MCF 10A (cell line): Measurements from ENCODE around the gene C1orf94. TPM values are rescaled to one million over a fixed set of nuclear protein-coding genes. Genes with fewer than 3 reads are reported as not detected.

Experiments used
- BruUV-seq: library from RNA; stranded (reverse); fragments of 400-500 nt; replicated peaks from 2 replicates; lab custom pipeline; 2021; lab: Mats Ljungman, UMichigan
- CTCF ChIA-PET: fragments of 300-600 bp; sonication (Branson Sonifier 250); formaldehyde crosslinking; extraction: SDS; loops from one replicate; lab custom pipeline; 2021; ENCODE audit warnings: antibody characterized with exemption, inconsistent platforms; lab: Yijun Ruan, JAX
- POLR2A ChIA-PET: fragments of 300-600, 350-650 bp; sonication (Branson Sonifier 250); formaldehyde crosslinking; extraction: SDS; loops from one replicate; lab custom pipeline; 2020; ENCODE audit warnings: antibody characterized with exemption, inconsistent platforms; lab: Yijun Ruan, JAX
- DNase-seq: peaks from one replicate; pipeline ENCODE4 v3.0.0-alpha.2; 2018; ENCODE audit not compliant: unreplicated experiment
- H3K27ac Mint-ChIP-seq: one replicate; pipeline ENCODE4 v1.8.0; 2022; ENCODE audit warnings: mild to moderate bottlenecking, low read depth, mixed read lengths; ENCODE audit not compliant: unreplicated experiment
- H3K27me3 Mint-ChIP-seq: one replicate; pipeline ENCODE4 v1.8.0; 2022; ENCODE audit warnings: mixed read lengths; ENCODE audit not compliant: insufficient read depth, unreplicated experiment
- H3K36me3 Mint-ChIP-seq: one replicate; pipeline ENCODE4 v1.8.0; 2022; ENCODE audit warnings: mild to moderate bottlenecking, moderate library complexity, mixed read lengths; ENCODE audit not compliant: insufficient read depth, unreplicated experiment
- H3K4me1 Mint-ChIP-seq: one replicate; pipeline ENCODE4 v1.8.0; 2022; ENCODE audit warnings: mixed read lengths; ENCODE audit not compliant: insufficient read depth, unreplicated experiment
- H3K4me3 Mint-ChIP-seq: one replicate; pipeline ENCODE4 v1.8.0; 2022; ENCODE audit warnings: mild to moderate bottlenecking, moderate library complexity, mixed read lengths; ENCODE audit not compliant: unreplicated experiment
- H3K9me3 Mint-ChIP-seq: one replicate; pipeline ENCODE4 v1.8.0; 2022; ENCODE audit warnings: mixed read lengths; ENCODE audit not compliant: unreplicated experiment
- CTCF ChIP-seq: fragments of 200-600 bp; IDR thresholded peaks from one replicate; pipeline ENCODE4 v1.8.0; 2022; ENCODE audit warnings: antibody characterized with exemption, mild to moderate bottlenecking; ENCODE audit not compliant: unreplicated experiment
- intact Hi-C: fragments of 100-400 bp; cut with micrococcal nuclease; formaldehyde crosslinking; loops from 2 replicates; pipeline ENCODE4 v1.14.1; 2022
- total RNA-seq: library from RNA; stranded (reverse); gene quantifications from 2 replicates; pipeline ENCODE4 v1.2.3, GENCODE V29; 2022

The C1orf94 gene
- total RNA-seq, 1 experiment from 2014 or later, result not detected

DNA sequence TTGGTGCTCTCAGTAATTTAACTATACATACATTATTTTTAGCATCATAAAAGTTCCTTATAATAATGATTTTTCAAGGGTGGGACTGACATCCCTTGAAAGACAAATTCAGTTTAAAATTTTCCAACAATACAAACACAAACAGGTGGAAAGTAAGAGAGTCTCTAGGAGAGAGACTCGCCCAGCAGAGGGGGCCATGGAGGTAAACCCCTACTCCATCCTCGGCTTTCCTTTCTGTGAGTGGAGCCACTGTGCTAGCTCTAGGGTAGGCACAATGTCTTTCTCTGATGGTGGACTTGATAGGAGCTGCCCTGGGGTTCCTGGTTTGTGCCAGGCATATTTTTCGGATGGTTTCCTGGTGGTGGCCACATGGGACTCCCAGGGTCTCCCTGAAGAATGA, 20.0 kb upstream of the C1orf94 start:
- DNase-seq, result no peak
- CTCF ChIA-PET, result interaction anchor here (0.6 kb wide), 1 partner anchor 89 kb away, joined by 3 read pairs; no protein-coding TSS in a partner anchor
- TF ChIP-seq CTCF, result no peak
- Mint-ChIP-seq H3K9me3 (peaks cover 48% of the 10 kb centered on the region), H3K36me3 (no peaks in the 10 kb centered on the region), H3K27me3 (no peaks in the 10 kb centered on the region), H3K27ac (no peak overlapping the region), H3K4me1 (no peaks in the 10 kb centered on the region), H3K4me3 (no peak overlapping the region)
- POLR2A ChIA-PET, result no interaction called here
- BruUV-seq, result no TSS peak
- intact Hi-C loops, result no loop called here

DNA sequence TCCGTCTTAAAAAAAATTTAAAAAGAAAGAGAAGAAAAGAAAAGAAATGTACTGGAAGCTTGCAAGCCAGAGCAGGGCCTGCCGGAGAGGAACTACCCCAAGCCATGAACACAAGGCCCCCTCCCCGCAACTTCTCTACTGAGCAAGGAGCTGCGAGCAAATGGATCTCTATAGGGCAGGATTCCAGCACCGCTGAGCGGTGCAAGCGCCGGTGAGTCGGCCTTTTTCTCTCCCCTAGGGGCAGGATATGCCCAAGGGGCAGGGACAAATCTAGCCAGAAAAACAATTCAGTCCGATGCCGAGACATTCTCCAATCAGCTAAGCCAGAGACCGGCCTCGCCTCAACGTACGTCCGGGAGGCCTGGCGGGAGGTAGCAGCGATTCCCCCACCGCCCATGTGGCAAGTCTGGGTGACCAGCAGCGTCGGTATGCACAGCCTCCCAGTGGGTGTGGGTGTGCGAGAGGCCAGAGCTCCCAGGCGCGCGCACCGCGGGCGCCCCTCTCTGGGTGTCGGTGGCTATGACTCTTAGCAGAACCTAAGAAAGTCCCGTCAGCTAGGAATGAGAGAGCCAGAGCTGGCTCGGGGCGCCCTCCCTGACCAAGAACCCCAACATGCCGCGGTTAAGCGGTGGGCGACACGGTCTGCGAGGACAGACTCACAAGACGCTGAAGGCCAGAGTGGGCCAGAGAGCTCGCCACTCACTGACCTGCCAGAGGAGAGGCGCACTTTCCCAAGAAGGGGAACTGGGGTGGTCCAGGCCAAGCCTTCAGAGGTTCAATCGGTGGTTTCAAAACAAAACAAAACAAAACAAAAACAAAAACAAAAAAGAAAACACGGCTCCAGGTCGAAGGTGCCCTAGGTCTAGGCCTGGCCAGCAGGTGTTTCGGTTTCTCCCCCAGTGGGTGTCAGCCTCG, 13.6 kb upstream of the C1orf94 start:
- no peak for DNase-seq
- H3K36me3 Mint-ChIP-seq, result no peaks in the 10 kb centered on the region
- H3K9me3 Mint-ChIP-seq, result peaks cover 37% of the 10 kb centered on the region
- no peaks in the 10 kb centered on the region for H3K27me3 Mint-ChIP-seq
- TF ChIP-seq CTCF, result no peak
- POLR2A ChIA-PET, result no interaction called here
- no TSS peak for BruUV-seq
- CTCF ChIA-PET, result interaction anchor here (0.7 kb wide), 1 partner anchor 36 kb away, joined by 3 read pairs; no protein-coding TSS in a partner anchor
- intact Hi-C loops, result no loop called here
- no peak overlapping the region for H3K4me3 Mint-ChIP-seq
- H3K27ac Mint-ChIP-seq, result no peak overlapping the region
- H3K4me1 Mint-ChIP-seq, result no peaks in the 10 kb centered on the region

DNA sequence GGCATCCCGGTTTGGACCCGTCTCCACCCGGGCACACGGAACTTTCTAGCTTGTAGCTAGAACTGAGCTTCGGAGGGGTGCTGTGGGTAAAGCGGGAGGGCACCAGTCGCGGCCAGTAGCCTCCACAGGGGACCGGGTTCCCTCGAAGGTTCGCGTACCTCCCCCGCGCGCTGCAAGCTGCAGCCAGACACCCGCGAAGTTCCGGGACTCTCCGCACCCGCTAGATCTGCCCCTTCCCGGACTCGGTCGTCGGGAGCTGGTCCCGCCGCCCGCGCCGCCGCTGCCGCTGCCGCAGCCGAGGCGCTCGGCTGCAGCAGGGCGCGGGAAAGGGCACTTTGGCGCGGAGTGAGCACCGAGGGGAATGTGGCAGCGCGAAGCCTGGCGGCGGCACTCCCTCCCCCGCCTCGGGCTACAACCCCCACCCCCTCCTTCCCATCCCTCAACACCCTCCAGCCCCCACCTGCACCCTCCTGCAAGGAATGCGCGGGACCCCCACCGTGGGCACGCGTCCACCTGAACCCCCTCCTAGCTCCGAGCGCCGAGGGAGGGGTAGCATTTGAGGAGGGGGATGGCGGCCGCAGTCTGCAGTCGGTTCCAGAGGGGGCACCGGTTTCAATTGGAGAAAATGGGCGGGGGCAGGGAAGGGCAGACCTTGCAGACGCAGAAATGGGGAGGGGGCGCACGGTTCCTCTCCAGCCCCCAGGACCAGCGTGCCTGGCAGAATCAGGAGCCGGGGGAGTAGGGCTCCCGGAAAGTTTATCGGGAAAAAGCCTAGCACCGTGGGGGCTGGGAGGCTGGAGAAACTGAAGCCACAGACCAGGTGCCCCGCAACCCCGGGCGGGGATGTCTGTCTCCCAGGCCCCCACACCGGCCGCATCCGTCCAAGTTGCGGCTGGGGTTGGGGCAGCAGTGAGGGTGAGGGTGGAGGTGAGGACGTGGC, 12.6 kb upstream of the C1orf94 start:
- POLR2A ChIA-PET, result no interaction called here
- Mint-ChIP-seq H3K27ac (no peak overlapping the region), H3K27me3 (no peaks in the 10 kb centered on the region), H3K4me1 (no peaks in the 10 kb centered on the region), H3K9me3 (peaks cover 45% of the 10 kb centered on the region), H3K36me3 (no peaks in the 10 kb centered on the region), H3K4me3 (no peak overlapping the region)
- CTCF ChIA-PET, result interaction anchor here (0.6 kb wide), 1 partner anchor 8 kb away, joined by 3 read pairs; no protein-coding TSS in a partner anchor
- intact Hi-C loops, result no loop called here
- TF ChIP-seq CTCF, result no peak
- BruUV-seq, result no TSS peak
- DNase-seq, result no peak
